ENCODE results near the gene SHC4. TPM values are rescaled to one million over a fixed set of nuclear protein-coding genes. Genes with fewer than 3 reads are reported as not detected.
A peak's percentile ranks its signal among the peaks of the same experiment; 100 is the strongest.

Gene SHC4
- total RNA-seq, 1 donor from 2014 or later = 7.2 TPM

DNA sequence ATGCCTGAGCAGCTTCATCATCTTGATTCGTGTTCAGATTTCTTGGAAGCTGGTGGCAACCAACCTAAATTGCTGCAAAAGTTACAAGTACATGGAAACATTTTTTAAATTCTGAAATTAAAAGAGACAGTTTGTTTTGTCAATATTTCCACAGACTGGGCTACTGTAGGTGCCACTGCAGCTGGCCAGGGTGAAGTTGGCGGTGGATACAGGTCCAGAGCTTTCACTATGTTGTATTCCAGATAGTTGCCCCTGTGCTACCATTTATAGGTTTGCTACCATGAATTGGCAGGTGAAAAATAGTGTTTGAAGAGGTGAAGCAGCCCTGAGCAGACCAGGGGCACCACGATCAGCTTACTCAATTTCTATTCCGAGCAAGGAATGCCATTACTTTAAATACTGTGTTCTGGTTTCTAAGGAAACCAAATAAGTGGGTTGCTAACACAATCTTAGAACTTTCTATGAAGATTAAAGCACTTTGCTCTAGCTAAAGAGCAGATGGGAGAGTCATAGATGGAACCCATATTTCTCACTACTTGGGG is 21.2 kb upstream of the SHC4 start:
- intact Hi-C loops (cut with DNase I) = loop anchor here (5.0 kb wide), 1 partner anchor 62 kb away; the partner anchor contains the start of gene SECISBP2L
- no peaks in the 10 kb centered on the region for H3K27me3 ChIP-seq
- H3K27ac ChIP-seq = peak overlapping the region; percentile 78 to 82
- H3K9me3 ChIP-seq = no peaks in the 10 kb centered on the region
- DNase-seq (ENCODE audit: low spot score in 2 of 2) = peak in 1 of 2 donors; percentile 69
- H3K4me1 ChIP-seq = peaks cover 4 to 31% of the 10 kb centered on the region in 2 donors
- H3K4me3 ChIP-seq = no peak overlapping the region
- peaks cover 0 to 5% of the 10 kb centered on the region in 2 donors for H3K36me3 ChIP-seq
- TF ChIP-seq, protein P1, sequence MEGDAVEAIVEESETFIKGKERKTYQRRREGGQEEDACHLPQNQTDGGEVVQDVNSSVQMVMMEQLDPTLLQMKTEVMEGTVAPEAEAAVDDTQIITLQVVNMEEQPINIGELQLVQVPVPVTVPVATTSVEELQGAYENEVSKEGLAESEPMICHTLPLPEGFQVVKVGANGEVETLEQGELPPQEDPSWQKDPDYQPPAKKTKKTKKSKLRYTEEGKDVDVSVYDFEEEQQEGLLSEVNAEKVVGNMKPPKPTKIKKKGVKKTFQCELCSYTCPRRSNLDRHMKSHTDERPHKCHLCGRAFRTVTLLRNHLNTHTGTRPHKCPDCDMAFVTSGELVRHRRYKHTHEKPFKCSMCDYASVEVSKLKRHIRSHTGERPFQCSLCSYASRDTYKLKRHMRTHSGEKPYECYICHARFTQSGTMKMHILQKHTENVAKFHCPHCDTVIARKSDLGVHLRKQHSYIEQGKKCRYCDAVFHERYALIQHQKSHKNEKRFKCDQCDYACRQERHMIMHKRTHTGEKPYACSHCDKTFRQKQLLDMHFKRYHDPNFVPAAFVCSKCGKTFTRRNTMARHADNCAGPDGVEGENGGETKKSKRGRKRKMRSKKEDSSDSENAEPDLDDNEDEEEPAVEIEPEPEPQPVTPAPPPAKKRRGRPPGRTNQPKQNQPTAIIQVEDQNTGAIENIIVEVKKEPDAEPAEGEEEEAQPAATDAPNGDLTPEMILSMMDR (IDR thresholded peaks at IDR 0.05) = no peak

DNA sequence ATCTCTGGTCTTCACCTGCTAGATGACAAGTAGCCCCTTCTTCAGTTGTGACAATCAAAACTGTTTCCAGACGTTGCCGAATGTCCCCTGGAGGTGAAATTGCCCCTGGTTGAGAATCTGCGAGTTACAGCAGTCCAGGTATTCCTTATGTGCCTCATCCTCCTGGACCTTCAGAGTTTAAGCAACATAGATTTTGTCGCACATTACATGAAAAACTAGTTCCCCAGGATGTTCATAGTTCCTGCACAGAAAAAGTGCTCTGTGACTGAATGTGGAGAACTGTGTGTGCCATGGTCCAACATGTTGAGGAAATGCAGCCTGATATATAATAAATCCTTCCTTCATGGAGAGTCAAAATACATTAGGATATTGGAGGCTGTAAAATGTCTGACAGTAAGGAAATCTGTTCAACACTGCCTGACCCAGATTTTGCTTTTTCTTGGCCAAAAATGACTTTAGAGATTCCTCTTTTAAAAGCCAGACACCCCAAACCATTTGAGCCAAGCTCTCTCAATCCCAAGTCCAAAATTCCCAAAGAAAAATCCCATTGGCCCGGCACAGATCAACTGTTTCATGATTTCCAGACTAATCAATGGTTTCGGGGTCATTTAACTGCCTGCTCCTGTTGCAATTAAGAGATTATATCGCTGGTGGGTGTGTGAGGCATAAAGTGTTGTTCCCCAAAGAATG is 20.4 kb upstream of the SHC4 start:
- no peaks in the 10 kb centered on the region for H3K27me3 ChIP-seq
- DNase-seq (ENCODE audit: low spot score in 2 of 2) = no peak
- H3K4me3 ChIP-seq = no peak overlapping the region
- H3K27ac ChIP-seq = peak overlapping the region; percentile 78 to 82
- H3K36me3 ChIP-seq = peaks cover 0 to 5% of the 10 kb centered on the region in 2 donors
- intact Hi-C loops (cut with DNase I) = no loop called here
- TF ChIP-seq, protein P1 (IDR thresholded peaks at IDR 0.05) = no peak
- H3K9me3 ChIP-seq = no peaks in the 10 kb centered on the region
- H3K4me1 ChIP-seq = peaks cover 4 to 31% of the 10 kb centered on the region in 2 donors

DNA sequence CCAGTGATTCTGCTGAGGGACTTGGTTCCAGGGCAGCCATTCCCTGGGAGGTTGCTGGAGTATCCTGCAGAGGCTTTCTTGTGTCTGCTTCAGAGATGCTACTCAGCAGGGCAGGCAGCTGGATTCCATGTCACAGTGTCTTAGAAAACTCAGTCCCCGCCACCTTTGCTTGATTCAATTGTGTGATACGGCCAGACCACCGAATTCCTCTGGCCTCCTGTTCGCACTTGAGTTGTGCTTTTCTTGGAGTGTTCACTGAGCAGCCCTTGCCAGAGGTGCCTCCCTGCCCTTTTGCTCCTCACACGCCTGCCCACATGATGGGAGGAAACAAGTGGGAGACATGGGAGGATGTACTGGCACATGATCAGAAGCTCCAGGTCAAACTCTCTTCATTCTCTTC is 19.6 kb upstream of the SHC4 start:
- peaks cover 4 to 31% of the 10 kb centered on the region in 2 donors for H3K4me1 ChIP-seq

DNA sequence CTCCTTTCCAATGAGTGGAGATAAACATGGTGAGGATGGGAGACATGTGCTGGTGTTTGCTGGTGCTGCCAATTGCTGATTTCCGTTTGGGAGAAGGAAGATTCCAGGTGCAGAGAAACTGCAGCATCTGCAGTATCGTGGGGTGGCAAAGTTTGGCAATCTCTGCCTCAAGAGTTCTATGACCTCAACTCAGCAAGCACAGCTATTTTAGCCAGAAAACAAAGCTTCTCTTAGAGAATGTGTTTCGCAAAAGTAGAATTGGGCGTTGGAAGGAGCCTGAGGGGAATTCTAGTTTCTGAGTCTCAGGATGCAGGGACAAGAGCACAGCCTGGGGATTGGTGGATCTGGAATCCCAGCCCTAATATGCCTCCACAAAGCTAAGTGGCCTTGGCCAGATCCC is 18.2 kb upstream of the SHC4 start:
- TF ChIP-seq, protein P1 (IDR thresholded peaks at IDR 0.05) = no peak
- Histone ChIP-seq H3K27me3 (no peaks in the 10 kb centered on the region), H3K4me3 (no peak overlapping the region), H3K4me1 (peaks cover 4 to 31% of the 10 kb centered on the region in 2 donors), H3K27ac (no peak overlapping the region), H3K36me3 (no peaks in the 10 kb centered on the region), H3K9me3 (no peaks in the 10 kb centered on the region)
- no peak for DNase-seq (ENCODE audit: low spot score in 2 of 2)
- intact Hi-C loops (cut with DNase I) = no loop called here

More for the DNA sequence above, 19.6 kb upstream of the SHC4 start:
- Histone ChIP-seq H3K4me3 (no peak overlapping the region), H3K36me3 (peaks cover 0 to 5% of the 10 kb centered on the region in 2 donors), H3K27ac (peak overlapping the region; percentile 78 to 82), H3K27me3 (no peaks in the 10 kb centered on the region), H3K9me3 (no peaks in the 10 kb centered on the region)
- DNase-seq (ENCODE audit: low spot score in 2 of 2) = no peak
- TF ChIP-seq, protein P1 (IDR thresholded peaks at IDR 0.05) = no peak
- intact Hi-C loops (cut with DNase I) = no loop called here

DNA sequence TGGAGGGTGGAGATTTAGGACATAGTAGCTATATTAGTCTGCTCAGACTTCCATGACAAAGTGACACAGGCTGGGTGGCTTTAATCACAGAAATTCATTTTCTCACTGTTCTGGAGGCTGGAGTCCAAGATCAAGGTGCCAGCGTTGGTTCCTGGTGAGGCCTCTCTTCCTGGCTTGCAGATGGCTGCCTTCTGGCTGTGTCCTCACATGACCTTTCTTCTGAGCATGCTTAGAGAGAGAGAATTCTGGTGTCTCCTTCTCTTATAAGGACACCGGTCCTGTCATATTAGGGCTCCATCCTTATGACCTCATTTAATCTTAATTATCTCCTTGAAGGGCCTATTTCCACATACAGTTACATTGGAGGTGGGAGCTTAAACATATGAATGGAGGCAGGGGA is 14.9 kb upstream of the SHC4 start:
- DNase-seq (ENCODE audit: low spot score in 2 of 2) = no peak
- TF ChIP-seq, protein P1 (IDR thresholded peaks at IDR 0.05) = no peak
- H3K4me3 ChIP-seq = no peak overlapping the region
- no peaks in the 10 kb centered on the region for H3K9me3 ChIP-seq
- H3K27ac ChIP-seq = no peak overlapping the region
- intact Hi-C loops (cut with DNase I) = loop anchor here (1.0 kb wide), 1 partner anchor 116 kb away; no protein-coding TSS in a partner anchor
- peaks cover 4 to 12% of the 10 kb centered on the region in 2 donors for H3K4me1 ChIP-seq
- H3K36me3 ChIP-seq = no peaks in the 10 kb centered on the region
- H3K27me3 ChIP-seq = no peaks in the 10 kb centered on the region

Data from ascending aorta (tissue), 2 donors.